ENCODE results near the gene SPOCK2.

The SPOCK2 gene

GRCh38 chr10:72068126-72068765 is 20.1 kb downstream of the SPOCK2 start:
- in situ Hi-C loops (cut with HindIII; ENCODE audit: low sequenced_read_pairs): no loop called here
- no peak for TF ChIP-seq CTCF (IDR thresholded peaks at IDR 0.05; ENCODE audit: low read depth, low read length, missing control alignments)
- H3K4me3 ChIP-seq (ENCODE audit: low read depth, low read length): no peak overlapping the region
- DNase-seq (ENCODE audit: low read depth): no peak

- no peak overlapping the region for H3K4me3 ChIP-seq (ENCODE audit: low read depth, low read length)
- in situ Hi-C loops (cut with HindIII; ENCODE audit: low sequenced_read_pairs): no loop called here
- TF ChIP-seq CTCF (IDR thresholded peaks at IDR 0.05; ENCODE audit: low read depth, low read length, missing control alignments): no peak
- no peak for DNase-seq (ENCODE audit: low read depth)
Measured at GRCh38 chr10:72067463-72068125, 20.8 kb downstream of the SPOCK2 start.

GRCh38 chr10:72066318-72067284 is 21.8 kb downstream of the SPOCK2 start:
- no peak overlapping the region for H3K4me3 ChIP-seq (ENCODE audit: low read depth, low read length)
- DNase-seq (ENCODE audit: low read depth): no peak
- in situ Hi-C loops (cut with HindIII; ENCODE audit: low sequenced_read_pairs): no loop called here
- TF ChIP-seq CTCF (IDR thresholded peaks at IDR 0.05; ENCODE audit: low read depth, low read length, missing control alignments): no peak

GRCh38 chr10:72065439-72066025 is 22.8 kb downstream of the SPOCK2 start:
- in situ Hi-C loops (cut with HindIII; ENCODE audit: low sequenced_read_pairs): no loop called here
- H3K4me3 ChIP-seq (ENCODE audit: low read depth, low read length): no peak overlapping the region
- TF ChIP-seq CTCF (IDR thresholded peaks at IDR 0.05; ENCODE audit: low read depth, low read length, missing control alignments): no peak
- no peak for DNase-seq (ENCODE audit: low read depth)

GRCh38 chr10:72063703-72064391 is 24.5 kb downstream of the SPOCK2 start:
- no peak overlapping the region for H3K4me3 ChIP-seq (ENCODE audit: low read depth, low read length)
- in situ Hi-C loops (cut with HindIII; ENCODE audit: low sequenced_read_pairs): no loop called here
- DNase-seq (ENCODE audit: low read depth): no peak
- TF ChIP-seq CTCF (IDR thresholded peaks at IDR 0.05; ENCODE audit: low read depth, low read length, missing control alignments): no peak
